Panc1 (cell line): ENCODE results near the gene MSTN. TPM values are rescaled to one million over a fixed set of nuclear protein-coding genes. Genes with fewer than 3 reads are reported as not detected.

Experiments
- ATAC-seq: fragments of 200-7000 bp; cut with Tn5 transposase; 2 replicates; pipeline ENCODE4 v1.9.1; 2020; ENCODE audit warnings: mild to moderate bottlenecking, moderate library complexity
- BruUV-seq: library from RNA; stranded (reverse); fragments of 400-500 nt; replicated peaks from 2 replicates; lab custom pipeline; 2021; lab: Mats Ljungman, UMichigan
- CTCF ChIA-PET: fragments of 300-600 bp; sonication (Branson Sonifier 250); formaldehyde crosslinking; loops from one replicate; lab custom pipeline; 2022; ENCODE audit warnings: antibody characterized with exemption; lab: Charles Lee
- POLR2A ChIA-PET: fragments of 300-600 bp; sonication (Branson Sonifier 250); formaldehyde crosslinking; loops from one replicate; lab custom pipeline; 2022; ENCODE audit warnings: antibody characterized with exemption; lab: Charles Lee
- DNase-seq: peaks from one replicate; pipeline ENCODE4 v3.0.0-alpha.2; 2010; ENCODE audit warnings: low read depth, low spot score
- H3K27ac ChIP-seq: 2 replicates; pipeline ENCODE4 v1.5.1; 2011; ENCODE audit warnings: mild to moderate bottlenecking, low read length, inconsistent platforms
- H3K27me3 ChIP-seq: fragments of 200-500 bp; sonication (Bioruptor generic); 2 replicates; pipeline ENCODE4 v1.6.0; 2014; ENCODE audit warnings: low read length, inconsistent platforms; ENCODE audit not compliant: control insufficient read depth, insufficient read depth
- H3K36me3 ChIP-seq: fragments of 200-500 bp; sonication (Bioruptor generic); 2 replicates; pipeline ENCODE4 v1.5.1; 2014; ENCODE audit warnings: inconsistent platforms, mild to moderate bottlenecking, low read length, moderate library complexity; ENCODE audit not compliant: control insufficient read depth, insufficient read depth
- H3K4me1 ChIP-seq: 2 replicates; pipeline ENCODE4 v1.5.1; 2011; ENCODE audit warnings: inconsistent platforms, mild to moderate bottlenecking, low read length, moderate library complexity; ENCODE audit not compliant: control insufficient read depth, insufficient read depth
- H3K4me3 ChIP-seq, 2 experiments: 2 replicates each; pipeline ENCODE4 v1.5.1; 2011 to 2012; ENCODE audit warnings: low read depth in 2 of 2, low read length in 2 of 2, mild to moderate bottlenecking in 2 of 2, inconsistent platforms in 1 of 2, moderate library complexity in 1 of 2
- H3K9me3 ChIP-seq: fragments of 200-500 bp; sonication (Bioruptor generic); 2 replicates; pipeline ENCODE4 v1.5.1; 2014; ENCODE audit warnings: low read depth, mild to moderate bottlenecking, inconsistent platforms, low read length, moderate library complexity; ENCODE audit not compliant: control insufficient read depth, insufficient read depth
- SIN3A ChIP-seq: IDR thresholded peaks from 2 replicates; pipeline ENCODE4 v1.6.1; 2012; ENCODE audit warnings: low read depth, mild to moderate bottlenecking, low read length, moderate library complexity, borderline replicate concordance; ENCODE audit not compliant: insufficient read depth
- TCF7L2 ChIP-seq: IDR thresholded peaks from 2 replicates; pipeline ENCODE4 v1.6.1; 2011; ENCODE audit warnings: mild to moderate bottlenecking, low read depth, low read length, inconsistent platforms
- in situ Hi-C: cut with HindIII; loops from 2 replicates; pipeline ENCODE4 v1.10.0; 2016; ENCODE audit warnings: low sequenced_read_pairs, low pct_unique_long_range_greater_than_20kb
- intact Hi-C: fragments of 100-400 bp; cut with micrococcal nuclease; formaldehyde crosslinking; loops from one replicate; pipeline ENCODE4 v1.10.0; 2022; ENCODE audit not compliant: unreplicated experiment
- total RNA-seq: library from RNA; stranded (reverse); gene quantifications from one replicate; pipeline ENCODE4 v1.2.1, GENCODE V29; 2021; ENCODE audit not compliant: unreplicated experiment
- TF ChIP-seq, protein P1 (sequence below), 2 experiments: IDR thresholded peaks; 2 replicates each; pipeline ENCODE4 v1.6.1; 2011 to 2012; ENCODE audit warnings: low read depth in 2 of 2, control low read depth in 1 of 2, low read length in 1 of 2, mild to moderate bottlenecking in 1 of 2, moderate library complexity in 1 of 2; ENCODE audit not compliant: insufficient read depth in 1 of 2
- TF ChIP-seq, protein P2 (sequence below): fragments of 450-650 bp; IDR thresholded peaks from 2 replicates; pipeline ENCODE4 v1.5.1; 2017; ENCODE audit warnings: mild to moderate bottlenecking

The MSTN gene
- total RNA-seq, 1 experiment from 2014 or later: not detected

GRCh38 chr2:190051223-190051622, 11.3 kb downstream of the MSTN start:
- BruUV-seq: no TSS peak
- DNase-seq (no peak), ATAC-seq (no peak)
- intact Hi-C loops: no loop called here
- Histone ChIP-seq H3K36me3 (no peaks in the 10 kb centered on the region), H3K9me3 (no peaks in the 10 kb centered on the region), H3K4me3 (no peak overlapping the region), H3K27me3 (peaks cover 2% of the 10 kb centered on the region; the same call in 1 of the 2 replicates), H3K27ac (no peak overlapping the region), H3K4me1 (no peaks in the 10 kb centered on the region)
- CTCF ChIA-PET: no interaction called here
- POLR2A ChIA-PET: no interaction called here
- TF ChIP-seq, protein P1, sequence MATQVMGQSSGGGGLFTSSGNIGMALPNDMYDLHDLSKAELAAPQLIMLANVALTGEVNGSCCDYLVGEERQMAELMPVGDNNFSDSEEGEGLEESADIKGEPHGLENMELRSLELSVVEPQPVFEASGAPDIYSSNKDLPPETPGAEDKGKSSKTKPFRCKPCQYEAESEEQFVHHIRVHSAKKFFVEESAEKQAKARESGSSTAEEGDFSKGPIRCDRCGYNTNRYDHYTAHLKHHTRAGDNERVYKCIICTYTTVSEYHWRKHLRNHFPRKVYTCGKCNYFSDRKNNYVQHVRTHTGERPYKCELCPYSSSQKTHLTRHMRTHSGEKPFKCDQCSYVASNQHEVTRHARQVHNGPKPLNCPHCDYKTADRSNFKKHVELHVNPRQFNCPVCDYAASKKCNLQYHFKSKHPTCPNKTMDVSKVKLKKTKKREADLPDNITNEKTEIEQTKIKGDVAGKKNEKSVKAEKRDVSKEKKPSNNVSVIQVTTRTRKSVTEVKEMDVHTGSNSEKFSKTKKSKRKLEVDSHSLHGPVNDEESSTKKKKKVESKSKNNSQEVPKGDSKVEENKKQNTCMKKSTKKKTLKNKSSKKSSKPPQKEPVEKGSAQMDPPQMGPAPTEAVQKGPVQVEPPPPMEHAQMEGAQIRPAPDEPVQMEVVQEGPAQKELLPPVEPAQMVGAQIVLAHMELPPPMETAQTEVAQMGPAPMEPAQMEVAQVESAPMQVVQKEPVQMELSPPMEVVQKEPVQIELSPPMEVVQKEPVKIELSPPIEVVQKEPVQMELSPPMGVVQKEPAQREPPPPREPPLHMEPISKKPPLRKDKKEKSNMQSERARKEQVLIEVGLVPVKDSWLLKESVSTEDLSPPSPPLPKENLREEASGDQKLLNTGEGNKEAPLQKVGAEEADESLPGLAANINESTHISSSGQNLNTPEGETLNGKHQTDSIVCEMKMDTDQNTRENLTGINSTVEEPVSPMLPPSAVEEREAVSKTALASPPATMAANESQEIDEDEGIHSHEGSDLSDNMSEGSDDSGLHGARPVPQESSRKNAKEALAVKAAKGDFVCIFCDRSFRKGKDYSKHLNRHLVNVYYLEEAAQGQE (IDR thresholded peaks at IDR 0.05; ENCODE audit: insufficient read depth in 1 of 2, low read depth in 2 of 2, low read length in 1 of 2): no peak
- TF ChIP-seq SIN3A: no peak
- in situ Hi-C loops: no loop called here

DNA sequence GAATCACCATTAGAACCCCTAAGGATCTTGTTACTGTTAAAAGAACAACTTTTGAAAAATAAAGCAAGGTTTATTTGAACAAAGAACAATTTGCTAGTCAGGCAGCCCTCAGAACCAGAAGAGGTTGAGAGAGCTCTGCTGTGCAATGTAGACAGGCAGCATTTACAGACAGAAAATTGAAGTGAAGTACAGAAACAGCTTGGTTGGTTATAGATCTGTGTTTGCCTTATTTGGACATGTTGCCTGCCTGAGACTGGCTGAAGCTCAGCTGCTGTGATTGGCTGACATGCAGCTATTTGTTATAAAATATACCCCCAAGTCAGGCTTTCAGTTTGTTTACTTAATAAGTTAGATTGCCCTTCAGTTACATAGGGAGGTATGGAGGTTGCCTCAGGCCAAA, 12.5 kb downstream of the MSTN start:
- in situ Hi-C loops: no loop called here
- H3K27me3 ChIP-seq: peaks cover 2% of the 10 kb centered on the region; the same call in 1 of the 2 replicates
- no TSS peak for BruUV-seq
- TF ChIP-seq, protein P2, sequence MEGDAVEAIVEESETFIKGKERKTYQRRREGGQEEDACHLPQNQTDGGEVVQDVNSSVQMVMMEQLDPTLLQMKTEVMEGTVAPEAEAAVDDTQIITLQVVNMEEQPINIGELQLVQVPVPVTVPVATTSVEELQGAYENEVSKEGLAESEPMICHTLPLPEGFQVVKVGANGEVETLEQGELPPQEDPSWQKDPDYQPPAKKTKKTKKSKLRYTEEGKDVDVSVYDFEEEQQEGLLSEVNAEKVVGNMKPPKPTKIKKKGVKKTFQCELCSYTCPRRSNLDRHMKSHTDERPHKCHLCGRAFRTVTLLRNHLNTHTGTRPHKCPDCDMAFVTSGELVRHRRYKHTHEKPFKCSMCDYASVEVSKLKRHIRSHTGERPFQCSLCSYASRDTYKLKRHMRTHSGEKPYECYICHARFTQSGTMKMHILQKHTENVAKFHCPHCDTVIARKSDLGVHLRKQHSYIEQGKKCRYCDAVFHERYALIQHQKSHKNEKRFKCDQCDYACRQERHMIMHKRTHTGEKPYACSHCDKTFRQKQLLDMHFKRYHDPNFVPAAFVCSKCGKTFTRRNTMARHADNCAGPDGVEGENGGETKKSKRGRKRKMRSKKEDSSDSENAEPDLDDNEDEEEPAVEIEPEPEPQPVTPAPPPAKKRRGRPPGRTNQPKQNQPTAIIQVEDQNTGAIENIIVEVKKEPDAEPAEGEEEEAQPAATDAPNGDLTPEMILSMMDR: no peak
- TF ChIP-seq, protein P1 (IDR thresholded peaks at IDR 0.05; ENCODE audit: insufficient read depth in 1 of 2, low read depth in 2 of 2, low read length in 1 of 2): no peak
- TF ChIP-seq TCF7L2 (no peak), SIN3A (no peak)
- DNase-seq (no peak), ATAC-seq (no peak)
- H3K4me1 ChIP-seq: no peaks in the 10 kb centered on the region
- ChIA-PET CTCF (no interaction called here), POLR2A (no interaction called here)
- H3K9me3 ChIP-seq: no peaks in the 10 kb centered on the region
- H3K36me3 ChIP-seq: no peaks in the 10 kb centered on the region
- H3K27ac ChIP-seq: no peak overlapping the region
- intact Hi-C loops: no loop called here
- H3K4me3 ChIP-seq: no peak overlapping the region
